ENCODE results near the gene ZXDC.

The ZXDC gene, protein sequence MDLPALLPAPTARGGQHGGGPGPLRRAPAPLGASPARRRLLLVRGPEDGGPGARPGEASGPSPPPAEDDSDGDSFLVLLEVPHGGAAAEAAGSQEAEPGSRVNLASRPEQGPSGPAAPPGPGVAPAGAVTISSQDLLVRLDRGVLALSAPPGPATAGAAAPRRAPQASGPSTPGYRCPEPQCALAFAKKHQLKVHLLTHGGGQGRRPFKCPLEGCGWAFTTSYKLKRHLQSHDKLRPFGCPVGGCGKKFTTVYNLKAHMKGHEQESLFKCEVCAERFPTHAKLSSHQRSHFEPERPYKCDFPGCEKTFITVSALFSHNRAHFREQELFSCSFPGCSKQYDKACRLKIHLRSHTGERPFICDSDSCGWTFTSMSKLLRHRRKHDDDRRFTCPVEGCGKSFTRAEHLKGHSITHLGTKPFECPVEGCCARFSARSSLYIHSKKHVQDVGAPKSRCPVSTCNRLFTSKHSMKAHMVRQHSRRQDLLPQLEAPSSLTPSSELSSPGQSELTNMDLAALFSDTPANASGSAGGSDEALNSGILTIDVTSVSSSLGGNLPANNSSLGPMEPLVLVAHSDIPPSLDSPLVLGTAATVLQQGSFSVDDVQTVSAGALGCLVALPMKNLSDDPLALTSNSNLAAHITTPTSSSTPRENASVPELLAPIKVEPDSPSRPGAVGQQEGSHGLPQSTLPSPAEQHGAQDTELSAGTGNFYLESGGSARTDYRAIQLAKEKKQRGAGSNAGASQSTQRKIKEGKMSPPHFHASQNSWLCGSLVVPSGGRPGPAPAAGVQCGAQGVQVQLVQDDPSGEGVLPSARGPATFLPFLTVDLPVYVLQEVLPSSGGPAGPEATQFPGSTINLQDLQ
- long read RNA-seq, full-length matches to known transcripts = 3 of 43 reads
- long read RNA-seq, partial matches to known transcripts = 4 of 43 reads
- long read RNA-seq, other reads (novel, unspliced or antisense) = 36 of 43 reads

- H3K27ac ChIP-seq (replicated peaks) = peak within 1 kb of the TSS; percentile 88
These were observed at the start of gene ZXDC for GRCh38 chr3:126475413-126476114. Gene ZXDC, minus strand, starts transcription at chr3:126475891. Its CDS starts 26 bp downstream, at chr3:126475865.

GRCh38 chr3:126525091-126525852 is 49.6 kb upstream of the ZXDC start:
- Histone ChIP-seq H3K4me3 (replicated peaks; ENCODE audit: insufficient read depth, low read length) (no peak overlapping the region), H3K27ac (replicated peaks) (no peak overlapping the region), H3K27me3 (ENCODE audit: insufficient read depth, poor library complexity, severe bottlenecking) (no peaks in the 10 kb centered on the region)
- TF ChIP-seq SPI1 (IDR thresholded peaks at IDR 0.05; ENCODE audit: borderline replicate concordance, low read depth) (no peak), REST (IDR thresholded peaks at IDR 0.05; ENCODE audit: insufficient replicate concordance, low read depth) (no peak), CTCF (IDR thresholded peaks at IDR 0.05; ENCODE audit: insufficient read depth, low read length) (no peak), POLR2AphosphoS5 (IDR thresholded peaks at IDR 0.05; ENCODE audit: low read depth) (no peak), GABPA (IDR thresholded peaks at IDR 0.05; ENCODE audit: low read depth) (no peak)
- no peak for DNase-seq (ENCODE audit: low read depth in 1 of 2, low spot score in 1 of 2)

More at GRCh38 chr3:126475413-126476114, at the start of gene ZXDC:
- peak; percentile 19 for TF ChIP-seq CTCF (IDR thresholded peaks at IDR 0.05; ENCODE audit: insufficient read depth, low read length)
- 0 out of 2 replicates have a peak, but pooled peaks have one; percentile 51 for TF ChIP-seq POLR2AphosphoS5 (IDR thresholded peaks at IDR 0.05; ENCODE audit: low read depth)
- TF ChIP-seq GABPA (IDR thresholded peaks at IDR 0.05; ENCODE audit: low read depth) = no peak
- no peak for TF ChIP-seq REST (IDR thresholded peaks at IDR 0.05; ENCODE audit: insufficient replicate concordance, low read depth)
- peak; percentile 86 to 88 for DNase-seq (ENCODE audit: low read depth in 1 of 2, low spot score in 1 of 2)
- Histone ChIP-seq H3K27me3 (ENCODE audit: insufficient read depth, poor library complexity, severe bottlenecking) (no peaks in the 10 kb centered on the region), H3K4me3 (replicated peaks; ENCODE audit: insufficient read depth, low read length) (peak within 1 kb of the TSS; percentile 75)

- Histone ChIP-seq H3K27ac (replicated peaks) (no peak overlapping the region), H3K4me3 (replicated peaks; ENCODE audit: insufficient read depth, low read length) (peak overlapping the region; percentile 22), H3K27me3 (ENCODE audit: insufficient read depth, poor library complexity, severe bottlenecking) (no peaks in the 10 kb centered on the region)
- DNase-seq (ENCODE audit: low read depth in 1 of 2, low spot score in 1 of 2) = no peak
- no peak for TF ChIP-seq CTCF (IDR thresholded peaks at IDR 0.05; ENCODE audit: insufficient read depth, low read length)
- no peak for TF ChIP-seq POLR2AphosphoS5 (IDR thresholded peaks at IDR 0.05; ENCODE audit: low read depth)
- TF ChIP-seq SPI1 (IDR thresholded peaks at IDR 0.05; ENCODE audit: borderline replicate concordance, low read depth) = no peak
- no peak for TF ChIP-seq REST (IDR thresholded peaks at IDR 0.05; ENCODE audit: insufficient replicate concordance, low read depth)
- TF ChIP-seq GABPA (IDR thresholded peaks at IDR 0.05; ENCODE audit: low read depth) = no peak
These were observed 48.8 kb upstream of the ZXDC start for GRCh38 chr3:126524429-126524988.
